HTERT RPE-1 (cell line): ENCODE measurements around the gene ALDH1A1.

Experiments
- in situ Hi-C: fragments of 300-500 bp; cut with MboI; formaldehyde crosslinking; loops from 4 replicates; pipeline ENCODE4 v1.14.3; 2020; ENCODE audit warnings: low sequenced_read_pairs

The ALDH1A1 gene

GRCh38 chr9:72952914-72953313 lies at the start of gene ALDH1A1:
Gene ALDH1A1 (minus strand): TSS chr9:72953053. CDS start chr9:72953000, 53 bp downstream.
- in situ Hi-C loops, result no loop called here

GRCh38 chr9:73001860-73002259 lies 49.0 kb upstream of the ALDH1A1 start:
- in situ Hi-C loops, result no loop called here

- in situ Hi-C loops, result no loop called here
These were observed 45.5 kb upstream of the ALDH1A1 start for GRCh38 chr9:72998363-72998762.

- in situ Hi-C loops, result no loop called here
These were observed 44.6 kb upstream of the ALDH1A1 start for GRCh38 chr9:72997387-72997995.

- in situ Hi-C loops, result no loop called here
These were observed 43.9 kb upstream of the ALDH1A1 start for GRCh38 chr9:72996684-72997314.

- in situ Hi-C loops, result no loop called here
These were observed 43.3 kb upstream of the ALDH1A1 start for GRCh38 chr9:72996114-72996513.

- in situ Hi-C loops, result no loop called here
These were observed 42.5 kb upstream of the ALDH1A1 start for GRCh38 chr9:72995131-72996024.

GRCh38 chr9:72991772-72992171 lies 38.9 kb upstream of the ALDH1A1 start:
- in situ Hi-C loops, result no loop called here

GRCh38 chr9:72990397-72991182 lies 37.7 kb upstream of the ALDH1A1 start:
- in situ Hi-C loops, result no loop called here

- in situ Hi-C loops, result no loop called here
These were observed 33.8 kb upstream of the ALDH1A1 start for GRCh38 chr9:72986522-72987116.

- in situ Hi-C loops, result no loop called here
These were observed 32.9 kb upstream of the ALDH1A1 start for GRCh38 chr9:72985746-72986145.

- in situ Hi-C loops, result no loop called here
These were observed 32.1 kb upstream of the ALDH1A1 start for GRCh38 chr9:72984991-72985390.

- in situ Hi-C loops, result no loop called here
These were observed 31.5 kb upstream of the ALDH1A1 start for GRCh38 chr9:72984226-72984947.

- in situ Hi-C loops, result no loop called here
These were observed 30.8 kb upstream of the ALDH1A1 start for GRCh38 chr9:72983512-72984225.

- in situ Hi-C loops, result no loop called here
These were observed 30.2 kb upstream of the ALDH1A1 start for GRCh38 chr9:72983056-72983455.

- in situ Hi-C loops, result no loop called here
These were observed 29.4 kb upstream of the ALDH1A1 start for GRCh38 chr9:72982146-72982799.

GRCh38 chr9:72981433-72981832 lies 28.6 kb upstream of the ALDH1A1 start:
- in situ Hi-C loops, result no loop called here

GRCh38 chr9:72980600-72981265 lies 27.9 kb upstream of the ALDH1A1 start:
- in situ Hi-C loops, result no loop called here
